NCI-H187 (cell line): ENCODE results near the gene ZNRD2.

Source experiments
- DNase-seq, 2 experiments: peaks; one replicate each; lab custom pipeline; 2025; lab: John Stamatoyannopoulos, UW

The ZNRD2 gene

DNA sequence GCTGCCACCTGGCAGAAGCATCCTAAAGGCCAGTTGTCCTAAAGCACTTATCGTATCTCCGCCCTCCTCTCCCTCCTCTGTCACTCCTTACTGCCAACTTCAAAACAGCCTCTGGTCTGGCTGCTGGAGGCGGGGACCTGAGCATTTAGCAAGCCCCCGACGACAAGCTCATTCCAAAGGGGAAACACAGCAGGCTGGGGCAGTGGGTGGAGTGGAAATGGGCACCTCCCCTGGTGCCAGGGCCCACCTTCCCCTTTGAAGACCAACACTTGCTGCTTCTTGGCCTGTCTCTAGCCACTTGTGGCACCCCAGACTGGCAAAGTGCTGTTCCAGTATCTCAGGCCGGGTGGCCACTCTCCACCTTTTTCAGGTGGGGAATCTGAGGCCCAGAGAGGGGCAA lies 40.1 kb downstream of the ZNRD2 start:
- DNase-seq, result no peak

DNA sequence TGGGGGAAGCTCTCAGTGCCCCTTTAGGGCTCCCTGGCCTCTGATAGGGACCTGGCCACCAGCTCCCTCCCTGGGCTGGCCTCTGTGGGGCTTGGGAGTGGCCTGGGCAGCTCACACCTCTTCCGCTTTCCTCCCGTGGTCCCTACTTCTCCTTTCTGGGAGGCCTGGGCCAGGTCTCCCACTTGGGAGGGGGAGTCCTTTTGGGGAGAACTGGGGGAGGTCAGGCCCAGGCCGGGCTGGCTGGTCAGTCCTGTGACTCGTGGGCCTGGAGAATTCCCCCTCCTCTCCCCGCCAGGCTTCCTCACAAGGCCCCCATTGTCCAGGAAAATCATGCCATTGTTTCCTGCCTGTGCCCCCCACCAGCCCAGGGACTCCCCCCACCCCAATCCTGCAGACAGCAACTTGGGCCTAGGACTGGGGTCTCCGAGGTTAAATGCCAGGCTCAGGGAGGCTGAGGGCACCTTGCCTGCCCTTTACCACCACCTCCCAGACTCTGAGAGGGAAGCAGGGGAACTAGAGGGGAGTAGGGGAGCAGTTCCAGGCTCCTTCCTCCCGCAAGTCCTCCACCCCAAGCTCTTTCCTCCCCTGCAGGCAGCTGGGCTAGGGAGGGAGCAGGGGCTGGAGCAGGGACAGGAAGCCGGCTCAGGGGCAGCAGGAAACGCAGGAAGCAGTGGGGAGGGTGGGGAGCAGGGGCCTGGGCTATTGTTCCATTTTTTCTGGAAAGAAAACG lies 40.9 kb downstream of the ZNRD2 start:
- DNase-seq, result no peak

DNA sequence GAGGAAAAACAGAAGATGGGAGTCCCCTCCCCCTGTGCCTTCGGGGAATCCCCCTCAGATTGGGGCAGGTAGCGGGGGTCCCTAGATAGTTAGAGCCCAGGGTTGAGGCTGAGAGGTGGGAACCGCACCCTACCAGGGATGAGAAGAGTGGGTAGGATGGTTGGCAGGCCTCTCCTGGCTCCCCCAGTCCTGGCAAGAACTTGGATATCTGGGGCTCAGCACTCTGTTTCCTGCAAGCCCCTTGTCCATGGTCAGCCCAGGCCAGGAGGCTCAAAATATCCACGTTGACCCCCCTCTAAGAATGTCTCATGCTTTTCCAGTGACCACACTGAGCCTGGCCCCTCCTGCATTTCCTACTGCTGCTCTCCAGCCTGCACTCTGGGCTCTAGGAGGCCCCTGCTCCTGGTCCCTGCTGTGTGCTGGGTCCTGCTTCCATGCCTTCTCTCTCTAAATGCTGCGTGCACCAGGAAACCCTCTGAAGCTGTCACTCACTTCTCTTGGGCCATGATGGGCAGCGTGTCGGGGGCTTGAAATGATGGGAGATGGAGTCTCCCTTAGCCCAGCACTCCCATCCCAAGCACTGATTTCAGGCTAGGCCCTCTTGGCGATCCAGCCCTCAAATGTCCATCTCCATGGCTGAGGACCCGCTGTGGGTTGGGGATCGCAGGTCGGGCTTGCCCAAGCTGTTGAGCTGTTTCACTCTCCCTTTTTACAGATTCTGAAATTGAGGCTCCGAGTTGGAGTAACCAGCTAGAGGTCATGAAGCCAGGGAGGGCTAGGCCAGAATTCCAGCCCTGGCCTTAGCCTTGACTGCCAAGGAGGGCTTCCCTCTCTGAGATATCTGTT lies 41.7 kb downstream of the ZNRD2 start:
- DNase-seq, result no peak

DNA sequence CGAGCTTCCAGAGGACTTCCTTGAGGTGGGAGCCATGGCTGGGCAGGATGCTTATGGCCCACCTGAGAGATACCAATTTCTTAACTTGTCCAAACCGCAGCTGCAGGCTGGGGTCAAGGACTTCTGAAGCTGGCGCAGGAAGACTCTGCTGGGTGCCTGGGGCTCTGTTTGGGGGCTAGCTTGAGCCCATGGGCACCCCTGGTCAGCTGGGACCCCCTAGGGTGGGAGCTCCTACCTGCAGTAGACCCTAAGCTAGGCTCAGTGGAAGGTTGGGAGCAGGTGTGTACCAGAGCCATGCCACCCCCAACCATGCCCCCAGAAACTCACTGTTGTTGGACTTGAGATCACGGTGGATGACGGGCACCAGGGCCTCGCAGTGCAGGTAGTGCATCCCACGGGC lies 42.4 kb downstream of the ZNRD2 start:
- no peak for DNase-seq

DNA sequence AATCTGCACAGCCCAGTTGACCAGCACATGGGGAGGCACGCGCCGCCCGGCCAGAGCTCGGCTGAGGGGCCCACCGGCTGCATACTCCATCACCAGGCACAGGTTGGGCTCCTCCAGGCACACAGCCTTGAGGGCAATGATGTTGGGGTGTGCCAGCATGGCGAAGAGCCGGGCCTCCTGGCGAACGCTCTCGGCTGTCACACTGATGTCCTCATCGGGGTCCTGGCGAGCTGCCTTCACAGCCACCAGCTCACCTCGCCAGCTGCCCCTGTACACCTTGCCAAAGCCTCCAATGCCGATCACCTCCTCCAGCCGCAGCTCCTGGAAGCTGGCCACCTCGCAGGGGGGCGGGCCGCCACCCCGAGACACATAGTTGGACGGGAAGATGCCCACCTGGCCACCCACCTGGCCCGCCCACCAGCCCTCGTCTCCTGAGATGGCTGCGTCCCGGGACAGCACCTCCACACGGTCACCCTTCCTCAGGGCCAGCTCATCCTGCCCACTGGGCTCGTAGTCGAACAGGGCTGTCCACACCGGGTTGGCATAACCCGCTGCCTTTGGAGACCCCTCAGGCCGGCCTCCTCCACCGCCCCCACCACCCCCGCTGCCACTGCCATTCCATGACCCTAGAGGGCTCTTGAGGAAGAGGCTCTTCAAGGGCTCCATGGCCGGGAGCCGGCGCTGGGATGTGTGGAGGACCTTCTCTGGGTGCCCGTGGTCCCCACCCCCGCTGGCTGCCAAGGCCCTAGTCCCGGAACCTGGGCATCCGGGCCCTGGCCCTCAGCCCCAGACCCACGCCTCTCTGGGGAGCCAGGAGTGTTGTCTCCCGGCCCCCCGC lies 43.0 kb downstream of the ZNRD2 start:
- DNase-seq, result no peak

DNA sequence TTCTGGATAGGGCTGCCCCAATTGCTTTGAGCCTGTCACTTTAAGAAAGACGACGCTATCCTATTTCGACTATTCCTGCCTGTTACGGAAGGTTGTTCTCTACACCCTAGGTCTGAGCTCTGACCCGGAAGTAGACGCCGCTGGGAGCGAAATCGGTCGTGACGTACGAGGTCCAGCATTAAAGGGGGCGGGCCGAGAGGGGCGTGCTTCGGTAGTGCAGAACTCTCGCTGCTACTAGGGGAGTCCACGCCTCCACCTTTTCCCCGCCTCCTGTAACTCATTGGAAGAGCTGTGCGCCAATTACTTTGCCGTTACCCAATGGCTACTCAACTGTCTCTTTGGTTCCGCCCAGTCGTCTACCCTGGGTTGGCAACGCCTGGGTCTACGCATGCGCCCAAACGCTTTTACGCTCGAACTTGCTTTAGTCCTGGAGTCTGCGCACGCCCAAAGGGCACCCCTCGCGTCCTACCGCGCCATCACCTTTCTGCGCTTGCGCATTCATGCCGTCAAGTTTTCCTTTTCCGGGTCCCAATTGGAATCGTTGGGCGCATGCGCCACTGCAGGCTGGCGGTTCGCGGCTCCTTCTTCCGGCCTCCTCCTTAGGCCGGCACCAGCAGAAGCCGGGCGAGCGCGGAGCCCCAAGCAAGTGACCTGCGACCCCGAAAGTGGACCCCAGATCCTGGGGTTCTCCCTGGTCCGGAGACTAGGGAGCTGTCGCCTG lies 45.1 kb downstream of the ZNRD2 start, which contains the start of gene PCNX3:
Gene PCNX3 (plus strand): TSS at position 548 of the 721 bp plus-strand sequence. CDS start 536 bp downstream, outside the sequence.
- peak; percentile 99 to 100 for DNase-seq

DNA sequence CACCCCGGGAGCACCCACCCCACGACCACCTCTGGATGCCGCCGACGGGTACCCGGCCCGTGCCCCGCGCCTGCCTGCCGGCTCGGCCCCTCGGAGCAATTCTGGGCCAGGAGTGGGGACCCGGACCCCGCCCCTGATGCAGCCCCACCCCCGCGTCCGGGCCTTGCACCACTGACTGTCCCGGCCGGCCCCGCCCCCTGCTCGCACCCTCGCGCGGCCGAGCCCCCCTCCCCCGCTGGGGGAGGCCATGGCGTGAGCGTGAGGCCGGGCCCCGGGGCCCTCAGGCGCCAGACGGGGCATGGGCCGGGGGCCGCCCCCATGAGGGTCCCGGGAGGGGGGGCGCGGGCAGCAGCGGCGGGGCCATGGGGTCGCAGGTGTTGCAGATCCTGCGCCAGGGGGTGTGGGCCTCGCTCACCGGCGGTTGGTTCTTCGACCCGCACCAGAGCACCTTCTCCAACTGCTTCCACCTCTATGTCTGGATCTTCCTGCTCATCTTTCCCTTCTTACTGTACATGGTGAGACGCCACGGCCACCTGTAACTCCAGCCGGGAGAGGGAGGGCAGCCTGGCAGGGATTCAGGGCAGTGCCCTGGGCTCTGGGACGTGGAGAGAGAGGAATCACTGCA lies 45.8 kb downstream of the ZNRD2 start:
- no peak for DNase-seq

DNA sequence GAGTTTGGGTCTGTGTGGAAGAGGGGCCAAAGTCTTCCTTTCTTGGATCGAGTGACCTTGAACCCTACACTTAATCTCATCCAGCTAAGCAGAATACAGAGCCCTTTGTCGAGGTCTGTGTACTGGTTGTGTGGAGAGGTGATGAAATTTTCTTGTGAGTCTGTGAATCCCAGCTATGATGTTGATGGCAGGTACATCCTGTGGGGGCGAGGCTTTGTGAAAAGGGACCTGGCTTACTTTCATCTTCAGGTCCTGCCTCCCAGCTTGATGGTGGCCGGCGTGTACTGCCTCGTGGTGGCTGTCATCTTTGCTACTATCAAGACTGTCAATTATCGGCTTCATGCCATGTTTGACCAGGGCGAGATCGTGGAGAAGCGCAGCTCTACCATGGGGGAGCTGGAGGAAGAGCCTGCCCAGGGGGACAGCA lies 46.3 kb downstream of the ZNRD2 start:
- DNase-seq, result no peak

DNA sequence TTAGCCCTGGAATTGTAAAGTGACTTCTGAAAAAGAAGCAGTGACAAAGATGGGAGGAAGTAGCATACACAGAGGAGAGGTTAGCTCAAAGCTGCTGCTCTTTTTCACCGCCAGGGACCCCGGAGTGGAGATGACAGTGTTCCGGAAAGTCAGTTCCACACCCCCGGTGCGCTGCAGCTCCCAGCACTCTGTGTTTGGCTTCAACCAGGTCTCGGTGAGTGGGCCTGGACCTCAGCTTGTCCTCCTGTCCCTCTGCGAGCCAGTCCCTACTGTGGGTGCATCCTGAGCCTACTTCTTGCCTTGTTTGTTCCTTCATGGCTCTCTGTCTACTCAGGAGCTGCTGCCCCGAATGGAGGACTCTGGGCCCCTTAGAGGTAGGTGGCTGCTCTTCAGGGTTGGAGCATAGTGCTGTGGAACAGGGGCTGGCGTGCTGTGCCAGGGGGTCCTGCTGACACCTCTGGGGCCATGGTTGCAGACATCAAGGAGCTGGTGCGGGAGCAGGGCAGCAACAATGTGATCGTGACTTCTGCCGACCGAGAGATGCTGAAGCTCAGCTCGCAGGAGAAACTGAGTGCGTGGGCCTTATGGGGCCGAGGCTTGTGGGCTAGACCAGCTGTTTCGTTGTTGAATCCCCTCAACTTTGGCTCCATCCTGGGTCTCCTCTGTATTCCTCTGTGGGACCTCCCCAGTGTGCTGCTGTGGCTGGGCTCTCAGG lies 47.0 kb downstream of the ZNRD2 start:
- no peak for DNase-seq

DNA sequence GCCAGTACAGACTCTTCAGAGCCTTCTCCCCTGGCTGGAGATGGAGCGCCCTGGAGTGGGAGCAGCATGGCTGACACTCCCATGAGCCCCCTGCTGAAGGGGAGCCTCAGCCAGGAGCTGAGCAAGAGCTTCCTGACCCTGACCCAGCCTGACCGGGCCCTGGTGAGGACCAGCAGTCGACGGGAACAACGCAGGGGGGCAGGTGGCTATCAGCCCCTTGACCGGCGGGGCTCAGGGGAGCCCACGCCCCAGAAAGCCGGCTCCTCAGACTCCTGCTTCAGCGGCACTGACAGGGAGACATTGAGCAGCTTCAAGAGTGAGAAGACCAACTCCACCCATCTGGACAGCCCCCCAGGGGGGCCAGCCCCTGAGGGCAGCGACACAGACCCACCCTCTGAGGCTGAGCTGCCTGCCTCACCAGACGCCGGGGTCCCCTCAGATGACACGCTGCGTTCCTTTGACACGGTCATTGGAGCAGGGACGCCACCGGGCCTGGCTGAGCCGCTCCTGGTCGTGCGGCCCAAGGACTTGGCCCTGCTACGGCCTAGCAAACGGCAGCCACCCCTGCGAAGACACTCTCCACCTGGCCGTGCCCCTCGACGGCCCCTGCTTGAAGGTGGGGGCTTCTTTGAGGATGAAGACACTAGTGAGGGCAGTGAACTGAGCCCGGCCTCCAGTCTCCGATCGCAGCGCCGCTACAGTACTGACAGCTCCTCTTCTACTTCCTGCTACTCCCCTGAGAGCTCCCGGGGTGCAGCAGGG lies 47.9 kb downstream of the ZNRD2 start:
- DNase-seq, result no peak

DNA sequence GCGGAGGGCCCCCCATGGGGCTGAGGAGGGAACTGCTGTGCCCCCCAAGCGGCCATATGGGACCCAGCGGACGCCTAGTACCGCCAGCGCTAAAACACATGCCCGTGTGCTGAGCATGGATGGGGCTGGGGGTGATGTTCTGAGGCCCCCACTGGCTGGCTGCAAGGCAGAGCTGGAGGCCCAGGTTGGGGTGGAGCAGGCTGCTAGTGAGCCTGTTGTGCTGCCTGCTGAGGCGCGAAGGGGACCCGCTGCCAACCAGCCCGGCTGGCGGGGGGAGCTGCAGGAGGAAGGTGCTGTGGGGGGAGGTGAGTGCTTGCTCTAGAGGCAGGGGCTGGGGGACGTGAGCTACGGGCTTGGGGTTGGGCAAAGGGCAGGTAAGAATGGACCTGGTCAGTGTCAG lies 48.5 kb downstream of the ZNRD2 start:
- DNase-seq, result no peak

DNA sequence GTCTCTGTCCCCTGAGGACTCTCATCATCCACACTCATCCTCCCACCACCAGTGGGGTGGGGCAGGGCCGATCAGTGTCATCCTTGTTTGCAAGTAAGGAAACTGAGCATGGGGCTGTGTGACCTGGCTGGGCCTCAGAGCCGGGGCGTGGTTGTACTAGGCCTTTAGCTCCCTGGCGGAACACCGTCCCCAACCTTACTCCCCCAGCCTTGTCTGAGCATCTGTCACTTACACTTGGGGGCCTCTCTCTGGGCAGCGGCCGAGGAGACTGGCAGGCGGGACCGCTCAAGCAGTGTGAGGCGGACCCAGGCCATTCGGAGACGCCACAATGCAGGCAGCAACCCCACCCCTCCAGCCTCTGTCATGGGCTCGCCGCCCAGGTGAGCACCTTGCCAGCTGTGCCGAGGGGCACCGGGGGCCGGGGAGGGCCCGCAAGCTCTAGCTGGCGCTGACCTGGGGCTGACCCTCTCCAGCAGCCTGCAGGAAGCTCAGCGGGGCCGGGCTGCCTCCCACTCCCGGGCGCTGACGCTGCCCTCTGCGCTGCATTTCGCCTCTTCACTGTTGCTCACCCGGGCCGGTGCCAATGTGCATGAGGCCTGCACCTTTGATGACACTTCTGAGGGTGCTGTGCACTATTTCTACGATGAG lies 49.1 kb downstream of the ZNRD2 start:
- no peak for DNase-seq

DNA sequence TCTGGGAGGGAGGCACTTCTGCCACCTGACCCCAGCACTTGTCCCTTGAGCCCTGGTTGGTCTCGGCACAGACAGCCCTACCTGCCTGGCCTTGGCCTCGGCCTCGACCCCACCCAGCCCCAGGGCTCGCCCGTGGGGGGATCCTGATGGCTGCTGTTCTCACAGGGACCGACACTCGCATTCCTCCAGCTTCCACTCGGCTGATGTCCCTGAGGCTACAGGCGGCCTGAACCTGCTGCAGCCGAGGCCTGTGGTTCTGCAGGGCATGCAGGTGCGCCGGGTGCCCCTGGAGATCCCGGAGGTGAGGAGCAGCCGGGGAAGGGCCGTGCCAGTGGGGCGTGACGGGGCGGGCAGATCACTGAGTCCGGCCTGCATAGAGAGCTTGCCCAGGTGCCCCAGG lies 50.4 kb downstream of the ZNRD2 start:
- DNase-seq, result no peak

DNA sequence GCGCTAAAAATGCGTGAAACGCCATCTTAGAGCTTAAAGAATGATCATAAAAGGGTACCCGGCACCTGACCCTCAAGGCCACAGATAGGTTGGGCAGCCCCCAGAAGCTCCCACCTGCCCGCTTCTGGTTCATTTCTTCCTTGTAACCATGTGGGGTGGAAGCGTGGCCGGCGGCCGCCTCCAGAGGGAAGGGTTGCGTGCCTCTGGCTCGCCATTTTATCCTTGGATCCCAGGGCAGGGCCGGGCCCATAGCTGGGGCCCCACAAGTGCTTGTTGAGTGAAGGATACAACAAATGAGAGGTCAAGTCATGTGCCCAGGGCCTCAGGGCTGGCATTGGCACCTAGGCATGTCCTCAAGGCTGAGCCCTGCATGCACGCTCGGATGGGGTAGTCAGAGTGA lies 51.2 kb downstream of the ZNRD2 start:
- no peak for DNase-seq
